ENCODE results near the gene GALNT13.

The GALNT13 gene

DNA sequence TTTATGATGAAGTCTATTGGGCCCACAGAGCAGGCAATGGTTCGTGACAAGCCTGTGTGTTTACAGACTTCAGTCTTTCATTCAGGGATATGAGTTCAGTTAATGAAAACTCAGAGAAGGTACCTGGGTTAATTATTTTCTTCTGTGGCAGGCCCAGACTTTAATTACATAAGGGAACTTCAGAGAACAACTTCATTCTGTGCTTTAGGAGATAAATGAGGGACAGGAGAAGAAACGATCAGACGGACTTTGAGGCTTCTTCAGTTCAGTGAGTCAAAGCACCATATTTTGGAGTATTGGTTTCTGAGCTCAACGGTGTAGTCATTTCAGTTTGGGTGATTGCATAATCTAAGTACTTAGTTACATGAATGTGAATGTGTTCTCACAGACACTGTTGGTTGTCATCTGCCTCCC is 623.7 kb downstream of the GALNT13 start:
- no peak for DNase-seq

DNA sequence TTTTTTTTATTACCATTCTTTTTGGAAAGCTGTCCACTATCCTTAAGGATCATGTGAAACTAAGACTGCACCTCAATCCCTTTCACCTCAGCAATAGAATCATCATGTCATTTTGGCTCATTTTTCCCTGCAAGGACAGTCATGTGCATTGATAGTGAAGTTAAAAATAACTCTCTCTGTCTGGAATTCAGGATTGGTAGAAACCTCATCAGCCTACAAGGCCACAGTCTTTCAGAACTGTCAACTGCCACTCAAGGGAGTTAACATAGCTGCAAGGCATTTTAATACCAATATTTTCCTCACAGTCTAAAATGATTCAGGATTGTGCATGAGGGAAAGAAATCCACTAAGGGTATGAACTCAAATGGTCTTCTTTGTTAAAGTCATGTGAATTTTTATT is 625.3 kb downstream of the GALNT13 start:
- DNase-seq: no peak
